Fibroblast of lung (primary cell): ENCODE data around the gene ABCG4. TPM values are rescaled to one million over a fixed set of nuclear protein-coding genes. Genes with fewer than 3 reads are reported as not detected.

Experiments used
- DNase-seq, 2 donors: peaks; one replicate each; pipeline versions ENCODE4 v3.0.0 to v3.0.0-alpha.2; 2010; ENCODE audit warnings: low read depth in 2 of 2
- H2AFZ ChIP-seq: 2 replicates; pipeline ENCODE4 v1.5.1; 2012; ENCODE audit warnings: low read length, control low read depth, inconsistent platforms
- H3K27ac ChIP-seq: 2 replicates; pipeline ENCODE4 v1.5.1; 2011; ENCODE audit warnings: low read length, control low read depth; ENCODE audit not compliant: insufficient read depth
- H3K27me3 ChIP-seq: 2 replicates; pipeline ENCODE4 v1.5.1; 2011; ENCODE audit warnings: mild to moderate bottlenecking, low read length; ENCODE audit not compliant: control insufficient read depth, insufficient read depth
- H3K36me3 ChIP-seq: 2 replicates; pipeline ENCODE4 v1.5.1; 2011; ENCODE audit warnings: low read length; ENCODE audit not compliant: control insufficient read depth, insufficient read depth
- H3K4me1 ChIP-seq: 2 replicates; pipeline ENCODE4 v1.5.1; 2011; ENCODE audit warnings: low read length; ENCODE audit not compliant: control insufficient read depth, insufficient read depth; ENCODE audit errors: extremely low read depth
- H3K4me2 ChIP-seq: 2 replicates; pipeline ENCODE4 v1.5.1; 2011; ENCODE audit warnings: low read length, control low read depth; ENCODE audit not compliant: insufficient read depth; ENCODE audit errors: extremely low read depth
- H3K4me3 ChIP-seq, 4 experiments: fragments of 200-600 bp in 1 of 4; sonication (generic) in 1 of 4; replicated peaks in 1 of 4; 2 replicates each; pipeline ENCODE4 v1.5.1; 2011 to 2016; ENCODE audit warnings: low read length in 4 of 4, low read depth in 3 of 4, mild to moderate bottlenecking in 3 of 4, control low read depth in 2 of 4, inconsistent platforms in 1 of 4, mixed read lengths in 1 of 4; ENCODE audit not compliant: insufficient read depth in 1 of 4; ENCODE audit errors: control extremely low read depth in 1 of 4
- H3K79me2 ChIP-seq: 2 replicates; pipeline ENCODE4 v1.5.1; 2012; ENCODE audit warnings: mild to moderate bottlenecking, low read length, inconsistent platforms; ENCODE audit not compliant: control insufficient read depth, insufficient read depth
- H3K9ac ChIP-seq: 2 replicates; pipeline ENCODE4 v1.5.1; 2011; ENCODE audit warnings: mild to moderate bottlenecking, low read length, control low read depth; ENCODE audit not compliant: insufficient read depth
- H3K9me3 ChIP-seq: 2 replicates; pipeline ENCODE4 v1.5.1; 2012; ENCODE audit warnings: low read depth, low read length; ENCODE audit not compliant: control insufficient read depth, insufficient read depth
- H4K20me1 ChIP-seq: 2 replicates; pipeline ENCODE4 v1.5.1; 2011; ENCODE audit warnings: low read length; ENCODE audit not compliant: control insufficient read depth, insufficient read depth; ENCODE audit errors: extremely low read depth
- CTCF ChIP-seq, 2 donors: IDR thresholded peaks in 1 of 2; conservative IDR thresholded peaks in 1 of 2; 1 replicate in 1 of 2; 2 replicates in 1 of 2; pipeline ENCODE4 v1.5.1; 2011 to 2012; ENCODE audit warnings: low read length in 2 of 2, control low read depth in 1 of 2, inconsistent platforms in 1 of 2, low read depth in 1 of 2, mild to moderate bottlenecking in 1 of 2
- EZH2 ChIP-seq: IDR thresholded peaks from 2 replicates; pipeline ENCODE4 v1.5.1; 2012; ENCODE audit warnings: low read length, control low read depth, mild to moderate bottlenecking; ENCODE audit errors: missing control alignments
- polyA plus RNA-seq, 2 donors: library from polyadenylated mRNA; depleted of rRNA in 1 of 2; stranded (reverse) in 1 of 2; unstranded in 1 of 2; fragments of >200 nt; gene quantifications; 2 replicates each; pipeline ENCODE4 v1.2.1, GENCODE V29; 2011 to 2012; ENCODE audit warnings: missing spikeins in 1 of 2
- total RNA-seq: library from RNA; depleted of rRNA; stranded (reverse); fragments of >200 nt; gene quantifications from 2 replicates; pipeline ENCODE4 v1.2.1, GENCODE V29; 2014

ABCG4 gene
- total and polyA plus RNA-seq, 2 donors (not counting 1 experiment from before 2014, with no cell fraction given): 0.12 to 0.17 TPM

GRCh38 chr11:119144825-119145486 is 3.9 kb upstream of the ABCG4 start:
- Histone ChIP-seq H3K27ac (no peak overlapping the region), H3K9me3 (no peaks in the 10 kb centered on the region), H4K20me1 (no peaks in the 10 kb centered on the region), H2AFZ (no peak overlapping the region), H3K4me2 (peak overlapping the region; percentile 37), H3K9ac (no peak overlapping the region), H3K4me1 (peaks cover 2% of the 10 kb centered on the region), H3K36me3 (no peaks in the 10 kb centered on the region), H3K27me3 (peaks cover 13% of the 10 kb centered on the region), H3K79me2 (no peaks in the 10 kb centered on the region), H3K4me3 (no peak overlapping the region)
- DNase-seq: peak; percentile 71 to 72
- TF ChIP-seq EZH2 (no peak), CTCF (conservative IDR thresholded peaks at IDR 0.05 in 1 of 2, IDR thresholded peaks at IDR 0.05 in 1 of 2; ENCODE audit: low read depth in 1 of 2, low read length in 2 of 2) (peak; percentile 60 to 64)

DNA sequence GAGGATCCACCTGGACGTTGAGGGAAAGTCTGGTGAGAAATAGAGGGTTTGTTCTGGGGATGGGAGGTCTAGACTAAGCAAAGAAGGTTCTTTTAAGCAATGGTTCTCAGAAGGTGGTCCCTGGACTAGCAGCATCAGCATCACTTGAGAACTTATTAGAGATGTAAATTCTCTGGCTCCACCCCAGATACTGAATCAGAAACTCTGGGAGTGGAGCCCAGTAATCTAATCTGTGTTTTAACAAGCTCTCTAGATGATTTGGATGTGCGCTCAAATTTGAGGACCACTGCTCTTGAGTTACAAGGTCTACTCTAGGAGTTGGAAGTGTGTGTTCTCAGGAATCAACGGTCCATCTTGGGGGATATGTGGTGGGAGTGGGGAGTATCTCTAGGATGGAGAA is 3.3 kb upstream of the ABCG4 start:
- peaks cover 2% of the 10 kb centered on the region for H3K4me1 ChIP-seq
- no peak overlapping the region for H3K4me2 ChIP-seq
- H3K4me3 ChIP-seq: no peak overlapping the region
- H3K9me3 ChIP-seq: no peaks in the 10 kb centered on the region
- H3K79me2 ChIP-seq: no peaks in the 10 kb centered on the region
- no peaks in the 10 kb centered on the region for H3K36me3 ChIP-seq
- no peak for TF ChIP-seq CTCF (conservative IDR thresholded peaks at IDR 0.05 in 1 of 2, IDR thresholded peaks at IDR 0.05 in 1 of 2; ENCODE audit: low read depth in 1 of 2, low read length in 2 of 2)
- TF ChIP-seq EZH2: no peak
- H4K20me1 ChIP-seq: no peaks in the 10 kb centered on the region
- H3K27ac ChIP-seq: no peak overlapping the region
- no peak for DNase-seq
- H3K9ac ChIP-seq: no peak overlapping the region
- peaks cover 17% of the 10 kb centered on the region for H3K27me3 ChIP-seq
- no peak overlapping the region for H2AFZ ChIP-seq

DNA sequence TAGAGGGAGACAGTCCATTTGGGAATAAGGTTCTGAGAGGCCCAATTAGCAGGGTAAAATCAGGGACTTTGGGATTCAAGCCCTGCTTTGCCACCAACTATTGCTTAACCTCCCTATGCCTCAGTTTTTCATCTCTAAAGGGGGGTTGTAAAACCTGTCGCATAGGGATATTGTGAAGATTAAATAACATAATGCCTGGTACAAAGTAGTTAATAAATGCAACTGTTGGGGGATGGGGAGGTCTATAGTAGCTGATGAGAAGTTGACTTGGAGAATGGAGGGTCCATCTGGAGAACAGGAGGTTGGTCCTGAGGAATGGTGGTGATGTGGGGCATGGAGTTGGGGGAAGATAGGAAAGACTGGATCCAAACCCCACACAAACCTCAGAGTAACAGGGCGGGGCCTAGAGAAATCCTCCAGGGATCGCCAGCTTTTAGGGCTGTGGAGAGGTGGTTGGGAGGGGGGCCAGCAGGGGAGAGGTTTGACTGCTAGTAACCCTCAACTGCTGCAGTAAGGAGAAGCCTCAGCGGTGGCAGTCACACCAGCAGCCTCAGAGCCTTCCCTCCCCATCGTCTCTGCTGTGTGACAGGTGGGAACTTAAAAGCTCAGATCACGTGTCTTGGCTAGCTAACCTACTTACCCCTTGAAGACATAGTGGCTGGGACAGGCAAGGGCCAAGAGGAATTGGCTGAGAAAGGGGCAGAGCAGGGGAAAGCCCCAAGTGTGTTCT is 1.1 kb upstream of the ABCG4 start:
- Histone ChIP-seq H3K79me2 (no peaks in the 10 kb centered on the region), H3K4me1 (peaks cover 2% of the 10 kb centered on the region), H2AFZ (no peak overlapping the region), H3K4me3 (no peak overlapping the region), H4K20me1 (no peaks in the 10 kb centered on the region), H3K36me3 (no peaks in the 10 kb centered on the region), H3K4me2 (no peak overlapping the region), H3K9me3 (no peaks in the 10 kb centered on the region), H3K27ac (no peak overlapping the region), H3K9ac (no peak overlapping the region), H3K27me3 (peaks cover 25% of the 10 kb centered on the region)
- no peak for DNase-seq
- TF ChIP-seq EZH2 (no peak), CTCF (conservative IDR thresholded peaks at IDR 0.05 in 1 of 2, IDR thresholded peaks at IDR 0.05 in 1 of 2; ENCODE audit: low read depth in 1 of 2, low read length in 2 of 2) (no peak)
